SK-N-SH (cell line): ENCODE results near the gene IGHMBP2.

Source experiments
- EP300 ChIP-seq, 2 experiments: IDR thresholded peaks; 2 replicates each; pipeline versions ENCODE4 v1.4.0 to v1.6.1; 2012; ENCODE audit warnings: borderline replicate concordance in 1 of 2, low read depth in 1 of 2, low read length in 1 of 2
- FOXM1 ChIP-seq: IDR thresholded peaks from 2 replicates; pipeline ENCODE4 v1.4.0; 2012; ENCODE audit warnings: low read depth, mild to moderate bottlenecking
- MXI1 ChIP-seq: IDR thresholded peaks from 2 replicates; pipeline ENCODE4 v1.6.1; 2012; ENCODE audit warnings: mild to moderate bottlenecking, low read depth, low read length, improper control_type of control experiment
- POLR2AphosphoS5 ChIP-seq: IDR thresholded peaks from 2 replicates; pipeline ENCODE4 v1.6.1; 2012; ENCODE audit warnings: low read depth, low read length
- REST ChIP-seq: IDR thresholded peaks from 2 replicates; pipeline ENCODE4 v1.6.1; 2012; ENCODE audit warnings: mild to moderate bottlenecking, low read depth, low read length, moderate library complexity
- SIN3A ChIP-seq: IDR thresholded peaks from 2 replicates; pipeline ENCODE4 v1.6.1; 2012; ENCODE audit warnings: low read depth, mild to moderate bottlenecking, low read length, moderate library complexity, borderline replicate concordance
- TCF12 ChIP-seq: IDR thresholded peaks from 2 replicates; pipeline ENCODE4 v1.4.0; 2012
- YY1 ChIP-seq: IDR thresholded peaks from 2 replicates; pipeline ENCODE4 v1.4.0; 2012; ENCODE audit warnings: low read depth, mild to moderate bottlenecking
- ZBTB33 ChIP-seq: IDR thresholded peaks from 2 replicates; pipeline ENCODE4 v1.4.0; 2012; ENCODE audit warnings: low read depth, borderline replicate concordance
- TF ChIP-seq, protein P1 (sequence below): fragments of 200-600 bp; sonication (generic); IDR thresholded peaks from 2 replicates; pipeline ENCODE4 v1.6.1; 2017; ENCODE audit warnings: antibody characterized with exemption, mild to moderate bottlenecking, moderate library complexity
- TF ChIP-seq, protein P2 (sequence below): IDR thresholded peaks from 2 replicates; pipeline ENCODE4; 2012

DNA sequence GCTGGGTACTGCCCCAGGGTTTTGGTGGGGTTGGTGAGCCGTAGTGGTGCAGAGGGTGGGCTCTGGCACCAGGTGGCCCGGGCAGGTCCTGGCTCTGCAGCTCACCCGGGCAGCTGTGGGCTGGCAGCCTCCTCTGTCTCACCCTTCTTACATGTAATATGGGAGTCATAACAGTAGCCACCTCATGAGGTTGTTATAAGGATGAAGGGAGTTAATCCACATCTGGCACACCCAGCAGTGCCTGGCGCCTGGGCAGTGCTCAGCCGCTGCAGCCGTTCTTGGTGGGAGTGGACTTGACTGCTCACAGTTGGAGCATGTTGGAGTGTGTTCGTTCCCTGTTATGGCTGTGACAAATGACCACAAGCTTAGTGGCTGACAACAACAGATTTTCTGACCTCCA, 28.7 kb downstream of the IGHMBP2 start:
- TF ChIP-seq, protein P1, sequence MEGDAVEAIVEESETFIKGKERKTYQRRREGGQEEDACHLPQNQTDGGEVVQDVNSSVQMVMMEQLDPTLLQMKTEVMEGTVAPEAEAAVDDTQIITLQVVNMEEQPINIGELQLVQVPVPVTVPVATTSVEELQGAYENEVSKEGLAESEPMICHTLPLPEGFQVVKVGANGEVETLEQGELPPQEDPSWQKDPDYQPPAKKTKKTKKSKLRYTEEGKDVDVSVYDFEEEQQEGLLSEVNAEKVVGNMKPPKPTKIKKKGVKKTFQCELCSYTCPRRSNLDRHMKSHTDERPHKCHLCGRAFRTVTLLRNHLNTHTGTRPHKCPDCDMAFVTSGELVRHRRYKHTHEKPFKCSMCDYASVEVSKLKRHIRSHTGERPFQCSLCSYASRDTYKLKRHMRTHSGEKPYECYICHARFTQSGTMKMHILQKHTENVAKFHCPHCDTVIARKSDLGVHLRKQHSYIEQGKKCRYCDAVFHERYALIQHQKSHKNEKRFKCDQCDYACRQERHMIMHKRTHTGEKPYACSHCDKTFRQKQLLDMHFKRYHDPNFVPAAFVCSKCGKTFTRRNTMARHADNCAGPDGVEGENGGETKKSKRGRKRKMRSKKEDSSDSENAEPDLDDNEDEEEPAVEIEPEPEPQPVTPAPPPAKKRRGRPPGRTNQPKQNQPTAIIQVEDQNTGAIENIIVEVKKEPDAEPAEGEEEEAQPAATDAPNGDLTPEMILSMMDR, result no peak
- TF ChIP-seq FOXM1 (no peak), REST (no peak), EP300 (IDR thresholded peaks at IDR 0.05; ENCODE audit: borderline replicate concordance in 1 of 2, low read depth in 1 of 2, low read length in 1 of 2) (no peak), ZBTB33 (no peak), TCF12 (no peak), POLR2AphosphoS5 (no peak), MXI1 (no peak), SIN3A (no peak), YY1 (no peak)
- TF ChIP-seq, protein P2, sequence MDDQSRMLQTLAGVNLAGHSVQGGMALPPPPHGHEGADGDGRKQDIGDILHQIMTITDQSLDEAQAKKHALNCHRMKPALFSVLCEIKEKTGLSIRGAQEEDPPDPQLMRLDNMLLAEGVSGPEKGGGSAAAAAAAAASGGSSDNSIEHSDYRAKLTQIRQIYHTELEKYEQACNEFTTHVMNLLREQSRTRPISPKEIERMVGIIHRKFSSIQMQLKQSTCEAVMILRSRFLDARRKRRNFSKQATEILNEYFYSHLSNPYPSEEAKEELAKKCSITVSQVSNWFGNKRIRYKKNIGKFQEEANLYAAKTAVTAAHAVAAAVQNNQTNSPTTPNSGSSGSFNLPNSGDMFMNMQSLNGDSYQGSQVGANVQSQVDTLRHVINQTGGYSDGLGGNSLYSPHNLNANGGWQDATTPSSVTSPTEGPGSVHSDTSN, result no peak
